GM10248 (cell line): ENCODE data around the gene NEK6.

Experiments used
- CTCF ChIA-PET: fragments of 300-600 bp; sonication (Branson Sonifier 250); formaldehyde crosslinking; extraction: SDS; loops from one replicate; lab custom pipeline; 2021; ENCODE audit warnings: antibody characterized with exemption; lab: Yijun Ruan, JAX
- POLR2A ChIA-PET: fragments of 350-650 bp; sonication (Branson Sonifier 250); formaldehyde crosslinking; extraction: SDS; loops from one replicate; lab custom pipeline; 2020; ENCODE audit warnings: antibody characterized with exemption; lab: Yijun Ruan, JAX
- DNase-seq: peaks from one replicate; pipeline ENCODE4 v3.0.0; 2012; ENCODE audit errors: extremely low spot score
- TF ChIP-seq, protein P1 (sequence below): IDR thresholded peaks from 2 replicates; pipeline ENCODE4 v1.5.1; 2012; ENCODE audit warnings: mild to moderate bottlenecking, low read depth; ENCODE audit errors: extremely low read depth, missing control alignments, control extremely low read depth

Gene NEK6

DNA sequence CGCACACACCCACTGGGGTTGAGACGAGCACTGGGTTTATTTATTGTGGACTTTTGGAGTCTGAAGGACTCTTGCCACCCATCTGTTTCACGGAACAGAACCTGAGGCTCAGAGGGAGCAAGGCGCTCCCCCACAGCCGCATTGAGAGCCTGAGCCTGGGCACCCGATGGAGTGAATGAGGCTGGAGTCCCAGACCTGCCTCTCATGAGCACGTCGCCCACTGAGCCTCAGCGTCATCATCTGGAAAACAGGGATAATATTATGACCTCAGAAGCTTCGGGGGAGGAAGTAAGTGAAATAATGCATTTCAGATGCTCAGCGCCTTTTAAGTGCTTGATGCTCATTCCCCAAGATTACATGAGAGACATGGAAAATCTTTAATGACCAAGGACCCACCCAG lies 5.5 kb downstream of the NEK6 start:
- TF ChIP-seq, protein P1, sequence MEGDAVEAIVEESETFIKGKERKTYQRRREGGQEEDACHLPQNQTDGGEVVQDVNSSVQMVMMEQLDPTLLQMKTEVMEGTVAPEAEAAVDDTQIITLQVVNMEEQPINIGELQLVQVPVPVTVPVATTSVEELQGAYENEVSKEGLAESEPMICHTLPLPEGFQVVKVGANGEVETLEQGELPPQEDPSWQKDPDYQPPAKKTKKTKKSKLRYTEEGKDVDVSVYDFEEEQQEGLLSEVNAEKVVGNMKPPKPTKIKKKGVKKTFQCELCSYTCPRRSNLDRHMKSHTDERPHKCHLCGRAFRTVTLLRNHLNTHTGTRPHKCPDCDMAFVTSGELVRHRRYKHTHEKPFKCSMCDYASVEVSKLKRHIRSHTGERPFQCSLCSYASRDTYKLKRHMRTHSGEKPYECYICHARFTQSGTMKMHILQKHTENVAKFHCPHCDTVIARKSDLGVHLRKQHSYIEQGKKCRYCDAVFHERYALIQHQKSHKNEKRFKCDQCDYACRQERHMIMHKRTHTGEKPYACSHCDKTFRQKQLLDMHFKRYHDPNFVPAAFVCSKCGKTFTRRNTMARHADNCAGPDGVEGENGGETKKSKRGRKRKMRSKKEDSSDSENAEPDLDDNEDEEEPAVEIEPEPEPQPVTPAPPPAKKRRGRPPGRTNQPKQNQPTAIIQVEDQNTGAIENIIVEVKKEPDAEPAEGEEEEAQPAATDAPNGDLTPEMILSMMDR = no peak
- ChIA-PET CTCF (interaction anchor here (2.4 kb wide), 1 partner anchor 136 kb away, joined by 10 read pairs; no protein-coding TSS in a partner anchor), POLR2A (no interaction called here)
- no peak for DNase-seq

GRCh38 chr9:124263800-124264426 lies 6.2 kb downstream of the NEK6 start:
- ChIA-PET CTCF (interaction anchor here (0.8 to 2.4 kb wide), 5 partner anchors 12 to 137 kb away, joined by 3 to 10 read pairs (median 3); no protein-coding TSS in a partner anchor), POLR2A (interaction anchor here (0.7 kb wide), 1 partner anchor 18 kb away, joined by 6 read pairs; no protein-coding TSS in a partner anchor)
- no peak for DNase-seq

GRCh38 chr9:124264823-124265233 lies 7.1 kb downstream of the NEK6 start:
- ChIA-PET POLR2A (interaction anchor here (0.6 to 0.7 kb wide), 2 partner anchors 17 to 324 kb away, joined by 5 to 6 read pairs; no protein-coding TSS in a partner anchor), CTCF (interaction anchor here (0.8 to 2.4 kb wide), 6 partner anchors 10 to 58 kb away, joined by 3 to 7 read pairs (median 3); no protein-coding TSS in a partner anchor)
- DNase-seq = peak; percentile 63
- TF ChIP-seq, protein P1 = no peak

More at GRCh38 chr9:124263800-124264426, 6.2 kb downstream of the NEK6 start:
- TF ChIP-seq, protein P1 = no peak

DNA sequence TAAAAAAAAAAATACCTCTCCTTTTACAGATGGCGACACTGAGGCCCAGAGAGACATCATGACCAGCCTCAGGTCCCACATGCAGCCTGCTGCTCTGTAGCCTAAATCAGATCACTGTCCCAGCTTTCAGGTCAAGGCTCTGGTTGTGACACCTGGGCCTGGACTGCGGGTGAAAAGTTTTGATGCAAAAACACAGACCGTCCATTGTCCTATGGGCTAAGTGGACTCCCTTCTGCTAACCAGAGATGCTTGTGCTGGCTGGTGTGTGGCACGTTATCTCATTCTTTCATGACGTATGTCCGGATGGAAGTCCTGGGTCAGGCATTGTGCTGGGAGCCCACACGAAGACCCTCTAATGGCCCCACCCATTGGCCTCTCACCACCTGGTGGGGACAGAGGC lies 7.8 kb downstream of the NEK6 start:
- DNase-seq = no peak
- TF ChIP-seq, protein P1 = no peak
- POLR2A ChIA-PET = no interaction called here
- CTCF ChIA-PET = interaction anchor here (1.0 to 2.4 kb wide), 3 partner anchors 11 to 59 kb away, joined by 3 to 7 read pairs (median 3); no protein-coding TSS in a partner anchor

GRCh38 chr9:124266139-124266825 lies 8.5 kb downstream of the NEK6 start:
- ChIA-PET CTCF (interaction anchor here (0.9 to 2.4 kb wide), 2 partner anchors 11 to 60 kb away, joined by 3 to 7 read pairs; no protein-coding TSS in a partner anchor), POLR2A (no interaction called here)
- TF ChIP-seq, protein P1 = no peak
- no peak for DNase-seq

- ChIA-PET CTCF (interaction anchor here (0.9 kb wide), 1 partner anchor 12 kb away, joined by 3 read pairs; no protein-coding TSS in a partner anchor), POLR2A (interaction anchor here (0.6 kb wide), 1 partner anchor 15 kb away, joined by 10 read pairs; no protein-coding TSS in a partner anchor)
- no peak for DNase-seq
- TF ChIP-seq, protein P1 = no peak
Observed at GRCh38 chr9:124266826-124267201, 9.1 kb downstream of the NEK6 start.
